HepG2 (cell line): ENCODE data around the gene SP140L. TPM values are rescaled to one million over a fixed set of nuclear protein-coding genes. Genes with fewer than 3 reads are reported as not detected.

Experiments used
- CHCHD3 ChIP-seq: sonication (generic); formaldehyde crosslinking; IDR thresholded peaks from 2 replicates; pipeline ENCODE4 v1.8.0; 2022; ENCODE audit warnings: mild to moderate bottlenecking, missing genetic modification reagents, moderate library complexity
- DZIP1 ChIP-seq: sonication (generic); formaldehyde crosslinking; IDR thresholded peaks from 2 replicates; pipeline ENCODE4 v1.5.0; 2020; ENCODE audit warnings: mild to moderate bottlenecking, missing genetic modification reagents
- FOXO1 ChIP-seq: sonication (generic); formaldehyde crosslinking; IDR thresholded peaks from 2 replicates; pipeline ENCODE4 v1.4.0; 2020; ENCODE audit warnings: missing genetic modification reagents
- HCFC1 ChIP-seq: fragments of 150-350 bp; IDR thresholded peaks from 2 replicates; pipeline ENCODE4 v1.6.1; 2014; ENCODE audit warnings: low read depth, low read length
- MIER2 ChIP-seq: IDR thresholded peaks from 2 replicates; pipeline ENCODE4 v1.6.1; 2016; ENCODE audit warnings: missing biosample characterization, missing genetic modification reagents
- MXI1 ChIP-seq: IDR thresholded peaks from 3 replicates; pipeline ENCODE4 v1.6.1; 2012; ENCODE audit warnings: low read depth, low read length, inconsistent platforms, borderline replicate concordance
- NCOR1 ChIP-seq: fragments of 200-600 bp; sonication (generic); IDR thresholded peaks from 2 replicates; pipeline ENCODE4 v1.7.0; 2017; ENCODE audit warnings: antibody characterized with exemption, low read length, borderline replicate concordance
- PHF8 ChIP-seq: sonication (generic); formaldehyde crosslinking; IDR thresholded peaks from 2 replicates; pipeline ENCODE4 v1.5.0; 2020; ENCODE audit warnings: missing genetic modification reagents
- REPIN1 ChIP-seq: sonication (generic); formaldehyde crosslinking; IDR thresholded peaks from 2 replicates; pipeline ENCODE4 v1.8.0; 2022; ENCODE audit warnings: missing genetic modification reagents, low read depth, mild to moderate bottlenecking, borderline replicate concordance
- SALL1 ChIP-seq: sonication (generic); formaldehyde crosslinking; IDR thresholded peaks from 2 replicates; pipeline ENCODE4 v1.8.0; 2022; ENCODE audit warnings: mild to moderate bottlenecking, missing genetic modification reagents
- SALL2 ChIP-seq: sonication (generic); formaldehyde crosslinking; IDR thresholded peaks from 2 replicates; pipeline ENCODE4 v1.8.1; 2023; ENCODE audit warnings: mild to moderate bottlenecking, missing genetic modification reagents, inconsistent platforms
- SMYD3 ChIP-seq: sonication (generic); formaldehyde crosslinking; IDR thresholded peaks from 2 replicates; pipeline ENCODE4 v1.8.1; 2023; ENCODE audit warnings: mild to moderate bottlenecking, missing genetic modification reagents
- ZKSCAN5 ChIP-seq: sonication (generic); formaldehyde crosslinking; IDR thresholded peaks from 2 replicates; pipeline ENCODE4 v1.5.1; 2020; ENCODE audit warnings: mild to moderate bottlenecking, missing genetic modification reagents
- ZNF180 ChIP-seq: sonication (generic); formaldehyde crosslinking; IDR thresholded peaks from 2 replicates; pipeline ENCODE4 v1.4.0; 2020; ENCODE audit warnings: low read depth, missing genetic modification reagents, borderline replicate concordance
- ZNF205 ChIP-seq: IDR thresholded peaks from 2 replicates; pipeline ENCODE4 v1.6.1; 2018; ENCODE audit warnings: missing biosample characterization, missing genetic modification reagents
- ZNF546 ChIP-seq: sonication (generic); formaldehyde crosslinking; conservative IDR thresholded peaks from 2 replicates; pipeline ENCODE4 v1.8.1; 2023; ENCODE audit warnings: mild to moderate bottlenecking, missing genetic modification reagents
- ZNF598 ChIP-seq: sonication (generic); formaldehyde crosslinking; IDR thresholded peaks from 2 replicates; pipeline ENCODE4 v1.5.1; 2020; ENCODE audit warnings: mild to moderate bottlenecking, missing genetic modification reagents, borderline replicate concordance
- ZNF687 ChIP-seq: sonication (generic); formaldehyde crosslinking; IDR thresholded peaks from 2 replicates; pipeline ENCODE4 v1.5.1; 2020; ENCODE audit warnings: mild to moderate bottlenecking, missing genetic modification reagents, moderate library complexity
- ZNF749 ChIP-seq: sonication (generic); formaldehyde crosslinking; IDR thresholded peaks from 2 replicates; pipeline ENCODE4 v1.8.0; 2022; ENCODE audit warnings: mild to moderate bottlenecking, missing genetic modification reagents, moderate library complexity, borderline replicate concordance
- ZNF772 ChIP-seq: sonication (generic); formaldehyde crosslinking; IDR thresholded peaks from 2 replicates; pipeline ENCODE4 v1.5.0; 2020; ENCODE audit warnings: mild to moderate bottlenecking, missing genetic modification reagents
- ZNF816 ChIP-seq: sonication (generic); formaldehyde crosslinking; IDR thresholded peaks from 2 replicates; pipeline ENCODE4 v1.8.0; 2022; ENCODE audit warnings: missing genetic modification reagents, mild to moderate bottlenecking, borderline replicate concordance
- polyA plus RNA-seq, 8 experiments: library from polyadenylated mRNA; depleted of rRNA in 3 of 8; stranded (reverse) in 7 of 8; unstranded in 1 of 8; fragments of >200 nt; fragmentation: Illumina TruSeq in 4 of 8; extraction: Trizol in 4 of 8; gene quantifications; 2 replicates each; pipeline versions ENCODE4 v1.2.1 to v1.2.3, GENCODE V29; 2011 to 2016; ENCODE audit warnings: low read depth in 4 of 8, missing spikeins in 1 of 8, mixed read lengths in 1 of 8; ENCODE audit not compliant: insufficient read depth in 1 of 8
- total RNA-seq, 5 experiments: library from RNA; depleted of rRNA; stranded (reverse); fragments of >200 nt; fragmentation: Illumina TruSeq; extraction: Trizol; gene quantifications; 2 replicates each; pipeline ENCODE4 v1.2.3, GENCODE V29; 2016; ENCODE audit warnings: low read depth in 1 of 5
- TF ChIP-seq, protein P1 (sequence below): IDR thresholded peaks from 2 replicates; pipeline ENCODE4 v1.6.1; 2016; ENCODE audit warnings: missing compliant biosample characterization, missing genetic modification reagents, borderline replicate concordance

Gene SP140L
- total and polyA plus RNA-seq, 2 of the 13 experiments (the other 11 are each of a cell fraction or from before 2014, with no cell fraction given), result 10.9 to 17.5 TPM

DNA sequence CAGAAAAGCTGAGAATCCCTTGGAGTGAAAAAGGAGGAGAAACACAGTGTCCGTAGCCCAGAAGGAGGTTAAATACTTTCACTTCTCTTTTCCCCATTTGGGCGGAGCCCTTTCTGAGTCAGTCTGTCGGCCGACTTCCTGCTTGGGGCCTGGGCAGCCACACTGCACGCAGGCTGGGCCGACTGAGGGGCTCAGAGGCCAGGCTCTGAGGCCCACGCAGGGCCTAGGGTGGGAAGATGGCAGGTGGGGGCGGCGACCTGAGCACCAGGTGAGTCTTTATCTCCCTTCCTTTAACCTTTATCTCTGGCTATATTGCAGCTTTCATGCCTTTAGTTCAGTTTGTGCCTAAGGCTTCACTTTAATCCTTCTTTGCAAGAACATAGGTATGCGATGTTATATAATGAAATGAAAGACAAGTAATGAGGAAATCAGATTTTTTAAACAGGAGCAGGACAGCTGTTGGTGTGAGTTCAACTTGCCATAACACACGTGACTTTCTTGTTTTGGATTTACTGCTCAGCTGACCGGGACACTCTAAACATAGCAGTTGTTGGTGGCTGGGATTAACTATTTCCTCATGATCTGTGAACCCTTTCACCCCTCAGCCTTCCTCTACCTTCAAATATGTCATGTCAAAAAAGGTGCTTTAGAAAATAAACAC, 89.2 kb downstream of the SP140L start, which contains the start of gene SP100 (continued):
- TF ChIP-seq ZNF772 (peak; percentile 89), ZNF749 (CRISPR knock-in tag) (peak; percentile 36; the same call in 1 of the 2 replicates), HCFC1 (no peak), PHF8 (CRISPR knock-in tag) (peak; percentile 97), SMYD3 (CRISPR knock-in tag) (peak; percentile 70; the same call in 1 of the 2 replicates), ZNF816 (no peak), ZNF180 (no peak), SALL2 (CRISPR knock-in tag) (0 out of 2 replicates have a peak, but pooled peaks have one; percentile 38), ZNF546 (CRISPR knock-in tag) (no peak), MXI1 (peak; percentile 29; the same call in 1 of the 3 replicates), FOXO1 (CRISPR knock-in tag) (0 out of 2 replicates have a peak, but pooled peaks have one; percentile 17), NCOR1 (0 out of 2 replicates have a peak, but pooled peaks have one; percentile 14), ZKSCAN5 (CRISPR knock-in tag) (peak; percentile 85), SALL1 (peak; percentile 92), REPIN1 (CRISPR knock-in tag) (peak; percentile 52), MIER2 (CRISPR knock-in tag) (0 out of 2 replicates have a peak, but pooled peaks have one; percentile 49), ZNF205 (CRISPR knock-in tag) (peak; percentile 45; the same call in 1 of the 2 replicates), ZNF598 (CRISPR knock-in tag) (peak; percentile 87; the same call in 1 of the 2 replicates), DZIP1 (0 out of 2 replicates have a peak, but pooled peaks have one; percentile 38), ZNF687 (CRISPR knock-in tag) (peak; percentile 97), CHCHD3 (0 out of 2 replicates have a peak, but pooled peaks have one; percentile 39)
- TF ChIP-seq, protein P1, sequence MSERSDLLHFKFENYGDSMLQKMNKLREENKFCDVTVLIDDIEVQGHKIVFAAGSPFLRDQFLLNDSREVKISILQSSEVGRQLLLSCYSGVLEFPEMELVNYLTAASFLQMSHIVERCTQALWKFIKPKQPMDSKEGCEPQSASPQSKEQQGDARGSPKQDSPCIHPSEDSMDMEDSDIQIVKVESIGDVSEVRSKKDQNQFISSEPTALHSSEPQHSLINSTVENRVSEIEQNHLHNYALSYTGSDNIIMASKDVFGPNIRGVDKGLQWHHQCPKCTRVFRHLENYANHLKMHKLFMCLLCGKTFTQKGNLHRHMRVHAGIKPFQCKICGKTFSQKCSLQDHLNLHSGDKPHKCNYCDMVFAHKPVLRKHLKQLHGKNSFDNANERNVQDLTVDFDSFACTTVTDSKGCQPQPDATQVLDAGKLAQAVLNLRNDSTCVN (CRISPR knock-in tag), result peak; percentile 18; the same call in 1 of the 2 replicates
